Lung (tissue), 12 donors: ENCODE measurements around the gene SEMA5A. TPM values are rescaled to one million over a fixed set of nuclear protein-coding genes. Genes with fewer than 3 reads are reported as not detected.

ENCODE experiments used
- ATAC-seq: fragments of 200-7000 bp; cut with Tn5 transposase; one replicate; pipeline ENCODE4 v1.9.1; 2020; ENCODE audit warnings: moderate number of reproducible peaks; ENCODE audit not compliant: insufficient read depth, low FRiP score
- DNase-seq, 3 donors: peaks; one replicate each; pipeline ENCODE4 v3.0.0-alpha.2; 2013 to 2017
- H3K27ac ChIP-seq, 2 donors: one replicate each; pipeline ENCODE4 v1.5.1; 2013; ENCODE audit warnings: mild to moderate bottlenecking in 2 of 2, moderate library complexity in 2 of 2, control low read depth in 1 of 2, inconsistent platforms in 1 of 2, low read depth in 1 of 2, low read length in 1 of 2
- H3K27me3 ChIP-seq, 3 donors: one replicate each; pipeline ENCODE4 v1.5.1; 2013; ENCODE audit warnings: low read length in 2 of 3; ENCODE audit not compliant: control insufficient read depth in 3 of 3, insufficient read depth in 3 of 3
- H3K36me3 ChIP-seq, 4 donors: one replicate each; pipeline ENCODE4 v1.5.1; 2013; ENCODE audit warnings: low read length in 4 of 4, mild to moderate bottlenecking in 1 of 4, moderate library complexity in 1 of 4; ENCODE audit not compliant: control insufficient read depth in 4 of 4, insufficient read depth in 4 of 4
- H3K4me1 ChIP-seq, 5 donors: one replicate each; pipeline ENCODE4 v1.5.1; 2013; ENCODE audit warnings: low read length in 5 of 5, mild to moderate bottlenecking in 2 of 5, moderate library complexity in 1 of 5; ENCODE audit not compliant: control insufficient read depth in 5 of 5, insufficient read depth in 5 of 5
- H3K4me3 ChIP-seq: one replicate; pipeline ENCODE4 v1.5.1; 2013; ENCODE audit warnings: mild to moderate bottlenecking, control low read depth, moderate library complexity
- H3K9ac ChIP-seq, 2 donors: one replicate each; pipeline ENCODE4 v1.5.1; 2013; ENCODE audit warnings: low read length in 2 of 2, control low read depth in 1 of 2; ENCODE audit not compliant: insufficient read depth in 1 of 2
- H3K9me3 ChIP-seq, 4 donors: one replicate each; pipeline ENCODE4 v1.5.1; 2013; ENCODE audit warnings: low read length in 3 of 4, mild to moderate bottlenecking in 1 of 4, moderate library complexity in 1 of 4; ENCODE audit not compliant: control insufficient read depth in 4 of 4, insufficient read depth in 3 of 4
- CTCF ChIP-seq: IDR thresholded peaks from 2 replicates; pipeline ENCODE4 v1.5.1; 2012; ENCODE audit warnings: mild to moderate bottlenecking; ENCODE audit errors: control extremely low read depth, extremely low read depth
- WGBS, 2 donors: extraction: QIAGEN DNeasy Blood & Tissue Kit; methylation state at CpG; one replicate each; pipeline ENCODE4 v1.1.7; 2013; 5-methylcytosine and 5-hydroxymethylcytosine counted together
- polyA plus RNA-seq, 2 donors: library from polyadenylated mRNA; stranded (reverse); fragments of 200-250 nt; gene quantifications; one replicate each; pipeline ENCODE4 v1.2.1, GENCODE V29; 2013
- total RNA-seq, 2 donors: library from RNA; depleted of rRNA in 1 of 2; stranded (reverse); fragments of >200 nt in 1 of 2; gene quantifications; one replicate each; pipeline ENCODE4 v1.2.1, GENCODE V29; 2014 to 2021
- donor health status: control.
- donor health status: control.
- donor health status: Bipolar disorder and iron deficiency.
- donor health status: healthy.
- donor health status: DM: yes; HTN: yes; CAD: no.

Gene SEMA5A
- total and polyA plus RNA-seq, 4 donors = 3.1 to 44.9 (median 13.7) TPM

- no peak for TF ChIP-seq CTCF
- Histone ChIP-seq H3K9me3 (no peaks in the 10 kb centered on the region), H3K4me3 (no peak overlapping the region), H3K27me3 (no peaks in the 10 kb centered on the region), H3K9ac (no peak overlapping the region), H3K4me1 (peaks cover 0 to 13% (median 3%) of the 10 kb centered on the region in 5 donors), H3K27ac (no peak overlapping the region), H3K36me3 (no peaks in the 10 kb centered on the region)
- WGBS, 2 donors = 74 to 86% methylated on average over 3 of the region's 3 CpGs
- DNase-seq = no peak
- ATAC-seq = no peak
Measured at GRCh38 chr5:9347032-9347431, 198.8 kb downstream of the SEMA5A start.

DNA sequence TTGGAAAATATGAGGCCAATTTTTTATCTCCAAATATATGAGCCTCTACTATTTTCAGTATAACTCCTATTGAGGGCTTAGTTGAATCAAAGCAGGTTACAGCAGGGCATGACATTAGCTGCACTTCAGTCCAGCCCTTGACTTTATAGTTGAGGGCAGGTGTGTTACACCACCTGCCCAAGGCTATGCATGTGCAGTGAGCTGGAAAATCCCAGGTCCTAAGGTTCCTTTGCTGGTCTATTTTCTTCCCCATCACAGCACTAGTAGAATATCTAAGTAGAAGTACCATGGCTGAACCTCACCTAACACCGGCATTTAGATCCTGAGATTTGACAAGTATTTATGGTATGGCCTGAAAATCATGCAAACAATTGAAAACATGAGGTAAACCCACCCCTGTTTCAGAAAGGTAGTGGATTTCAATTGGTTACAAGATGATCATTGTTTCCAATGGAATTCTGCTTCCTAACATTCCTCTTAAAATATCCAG is 201.1 kb downstream of the SEMA5A start:
- Histone ChIP-seq H3K9ac (no peak overlapping the region), H3K27me3 (no peaks in the 10 kb centered on the region), H3K4me3 (no peak overlapping the region), H3K27ac (no peak overlapping the region), H3K36me3 (no peaks in the 10 kb centered on the region), H3K4me1 (peaks cover 0 to 11% (median 3%) of the 10 kb centered on the region in 5 donors), H3K9me3 (no peaks in the 10 kb centered on the region)
- no peak for ATAC-seq
- WGBS, 2 donors = 83% methylated on average over 1 of the region's 1 CpG
- TF ChIP-seq CTCF = no peak
- no peak for DNase-seq

- H3K27ac ChIP-seq = no peak overlapping the region
- ATAC-seq (no peak), DNase-seq (no peak)
- no peaks in the 10 kb centered on the region for H3K9me3 ChIP-seq
- 41 to 50% methylated on average over 3 of the region's 3 CpGs for WGBS, 2 donors
- H3K4me1 ChIP-seq = peaks cover 0 to 7% (median 0%) of the 10 kb centered on the region in 5 donors
- H3K9ac ChIP-seq = no peak overlapping the region
- TF ChIP-seq CTCF = no peak
- H3K4me3 ChIP-seq = no peak overlapping the region
- no peaks in the 10 kb centered on the region for H3K27me3 ChIP-seq
- no peaks in the 10 kb centered on the region for H3K36me3 ChIP-seq
Measured at GRCh38 chr5:9343146-9343850, 202.6 kb downstream of the SEMA5A start.
